Peyer's patch (tissue), 4 donors: ENCODE results near the gene ATXN2.

Source experiments
- POLR2A ChIP-seq, 2 donors: fragments of 450-650 bp; IDR thresholded peaks; one replicate each; pipeline ENCODE4 v1.5.1; 2017; ENCODE audit warnings: antibody characterized with exemption in 2 of 2, mild to moderate bottlenecking in 2 of 2, moderate library complexity in 2 of 2
- TF ChIP-seq, protein P1 (sequence below), 6 experiments: fragments of 450-650 bp in 4 of 6; fragments of 200-600 bp in 2 of 6; sonication (generic) in 1 of 6; IDR thresholded peaks; one replicate each; pipeline ENCODE4 v1.5.1; 2017 to 2019; ENCODE audit warnings: antibody characterized with exemption in 6 of 6, mild to moderate bottlenecking in 3 of 6, moderate library complexity in 1 of 6

DNA sequence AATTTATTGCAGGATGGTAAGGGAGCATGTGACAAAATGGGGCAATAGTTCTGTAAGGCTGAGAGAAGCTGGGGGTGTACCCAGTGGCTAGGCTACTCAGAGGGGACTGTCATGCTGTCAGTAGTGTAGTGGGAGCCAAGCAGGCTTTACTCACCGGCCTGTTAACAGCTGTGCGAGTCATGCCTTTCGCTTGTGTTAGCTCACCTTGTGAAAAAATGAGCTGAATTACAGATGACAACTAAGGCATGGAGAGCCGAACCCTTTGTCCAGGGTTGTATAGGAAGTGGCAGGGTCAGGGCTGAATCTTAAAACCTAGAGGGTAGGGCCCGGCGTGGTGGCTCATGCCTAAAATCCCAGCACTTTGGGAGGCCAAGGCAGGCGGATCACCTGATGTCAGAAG lies 155.5 kb downstream of the ATXN2 start:
- TF ChIP-seq, protein P1, sequence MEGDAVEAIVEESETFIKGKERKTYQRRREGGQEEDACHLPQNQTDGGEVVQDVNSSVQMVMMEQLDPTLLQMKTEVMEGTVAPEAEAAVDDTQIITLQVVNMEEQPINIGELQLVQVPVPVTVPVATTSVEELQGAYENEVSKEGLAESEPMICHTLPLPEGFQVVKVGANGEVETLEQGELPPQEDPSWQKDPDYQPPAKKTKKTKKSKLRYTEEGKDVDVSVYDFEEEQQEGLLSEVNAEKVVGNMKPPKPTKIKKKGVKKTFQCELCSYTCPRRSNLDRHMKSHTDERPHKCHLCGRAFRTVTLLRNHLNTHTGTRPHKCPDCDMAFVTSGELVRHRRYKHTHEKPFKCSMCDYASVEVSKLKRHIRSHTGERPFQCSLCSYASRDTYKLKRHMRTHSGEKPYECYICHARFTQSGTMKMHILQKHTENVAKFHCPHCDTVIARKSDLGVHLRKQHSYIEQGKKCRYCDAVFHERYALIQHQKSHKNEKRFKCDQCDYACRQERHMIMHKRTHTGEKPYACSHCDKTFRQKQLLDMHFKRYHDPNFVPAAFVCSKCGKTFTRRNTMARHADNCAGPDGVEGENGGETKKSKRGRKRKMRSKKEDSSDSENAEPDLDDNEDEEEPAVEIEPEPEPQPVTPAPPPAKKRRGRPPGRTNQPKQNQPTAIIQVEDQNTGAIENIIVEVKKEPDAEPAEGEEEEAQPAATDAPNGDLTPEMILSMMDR (IDR thresholded peaks at IDR 0.05): no peak
- TF ChIP-seq POLR2A (IDR thresholded peaks at IDR 0.05): no peak
